ENCODE measurements around the gene TOP3A.
A peak's percentile ranks its signal among the peaks of the same experiment; 100 is the strongest.

The TOP3A gene

DNA sequence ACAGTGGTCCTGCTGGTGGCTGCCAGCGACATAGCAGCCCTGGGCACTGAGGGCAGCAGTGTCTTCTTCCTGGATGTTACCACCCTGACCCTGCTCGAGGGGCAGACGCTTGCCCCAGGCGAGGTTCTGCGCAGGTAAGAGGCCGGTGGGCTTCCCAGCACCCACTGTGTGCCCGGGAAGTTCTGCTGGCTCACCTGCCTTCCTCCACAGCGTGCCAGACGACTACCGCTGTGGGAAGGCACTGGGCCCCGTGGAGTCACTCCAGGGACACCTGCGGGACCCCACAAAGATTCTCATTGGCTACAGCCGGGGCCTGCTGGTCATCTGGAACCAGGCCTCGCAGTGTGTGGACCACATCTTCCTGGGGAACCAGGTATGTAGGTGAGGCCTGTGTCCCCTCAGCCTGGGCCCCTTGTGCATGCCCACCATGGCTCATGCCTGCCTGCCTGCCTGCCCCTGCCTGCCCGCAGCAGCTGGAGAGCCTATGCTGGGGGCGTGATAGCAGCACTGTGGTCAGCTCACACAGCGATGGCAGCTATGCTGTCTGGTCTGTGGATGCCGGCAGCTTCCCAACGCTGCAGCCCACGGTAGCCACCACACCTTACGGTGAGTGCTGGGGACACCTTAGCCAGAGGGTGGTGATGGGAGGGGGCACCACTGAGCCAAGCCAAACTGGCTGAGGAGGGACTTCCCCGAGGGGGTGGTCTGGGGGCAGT lies 80.8 kb downstream of the TOP3A start:
- DNase-seq = no peak

DNA sequence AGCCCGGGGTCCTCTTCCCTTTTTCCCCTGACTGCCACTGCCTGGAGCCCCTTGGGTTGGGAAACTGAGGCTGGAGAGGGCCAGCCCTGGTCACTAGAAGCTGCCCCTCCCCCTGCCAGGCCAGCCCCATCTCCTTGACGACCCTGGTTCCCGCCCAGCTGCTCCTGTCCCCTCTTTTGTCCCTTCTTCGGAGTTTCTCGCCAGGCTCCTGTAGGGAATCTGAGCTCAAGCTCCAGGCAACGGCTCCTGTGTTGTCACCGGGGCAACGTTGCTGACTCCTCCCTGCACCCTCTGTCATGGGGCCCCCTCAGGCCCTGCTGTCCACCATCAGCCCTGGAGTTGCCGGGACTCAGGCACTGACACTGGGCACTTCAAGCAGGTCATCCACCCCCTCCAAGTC lies 83.6 kb downstream of the TOP3A start:
- DNase-seq = peak in 25 of 51 donors; percentile 16 to 66 (median 46)

DNA sequence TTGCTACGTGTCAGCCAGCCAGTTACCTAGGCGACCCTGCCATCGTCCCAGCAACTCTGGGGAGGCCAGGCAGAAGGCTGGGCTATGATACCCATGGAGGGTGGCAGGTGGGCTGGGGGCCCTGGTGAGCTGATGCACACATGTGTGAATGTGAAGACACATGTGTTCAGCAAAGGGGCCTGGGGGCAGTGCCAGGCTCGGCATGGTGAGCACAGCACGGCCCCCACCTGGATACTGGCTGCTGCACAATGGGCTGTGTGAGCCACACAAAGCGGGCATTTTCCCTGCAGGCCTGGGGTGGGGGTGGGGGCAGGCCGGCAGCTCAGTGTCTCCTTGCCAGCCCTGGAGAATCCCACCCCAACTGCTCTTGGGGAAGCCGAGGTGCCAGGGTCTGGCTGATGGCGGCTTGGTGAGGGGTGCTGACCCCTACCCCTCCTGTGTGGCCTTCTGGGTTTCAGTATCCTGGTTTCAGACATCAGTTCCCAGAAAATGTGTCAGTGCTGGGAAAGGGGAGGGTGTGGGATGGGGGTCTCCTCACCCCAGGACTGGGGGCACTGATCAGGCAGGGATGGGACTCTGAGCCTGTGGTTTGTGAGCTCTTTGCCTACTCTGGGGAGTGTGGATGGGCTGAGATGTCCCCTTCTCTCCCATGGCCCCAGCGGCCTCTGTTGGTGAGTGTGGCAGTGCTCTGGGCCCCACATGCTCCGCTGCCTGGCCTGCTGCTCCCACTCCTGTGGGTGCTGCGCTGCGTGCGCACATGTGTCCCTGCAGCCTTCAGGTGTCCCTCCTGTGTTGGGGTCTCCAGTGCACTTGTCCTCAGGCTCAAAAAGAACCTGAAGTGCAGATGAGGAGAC lies 84.3 kb downstream of the TOP3A start:
- peak in 46 of 51 donors; percentile 11 to 93 (median 74) for DNase-seq

DNA sequence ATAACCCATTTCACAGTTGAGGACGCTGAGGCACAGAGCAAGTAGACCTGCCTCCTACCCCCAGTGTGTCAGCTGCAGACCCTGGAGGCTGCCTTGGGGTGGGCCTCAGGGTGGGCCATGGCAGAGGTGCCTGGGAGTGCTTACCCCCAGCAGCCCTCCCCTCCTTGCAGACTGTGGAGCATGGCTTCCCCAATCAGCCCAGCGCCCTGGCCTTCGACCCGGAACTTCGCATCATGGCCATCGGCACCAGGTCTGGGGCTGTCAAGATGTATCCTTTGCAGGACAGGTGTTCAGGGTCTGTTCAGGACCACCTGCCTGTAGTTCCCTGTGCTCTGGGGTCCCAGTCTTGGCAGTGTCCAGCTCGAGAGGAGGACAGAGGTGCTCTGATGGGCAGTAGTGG lies 85.0 kb downstream of the TOP3A start:
- DNase-seq = no peak

DNA sequence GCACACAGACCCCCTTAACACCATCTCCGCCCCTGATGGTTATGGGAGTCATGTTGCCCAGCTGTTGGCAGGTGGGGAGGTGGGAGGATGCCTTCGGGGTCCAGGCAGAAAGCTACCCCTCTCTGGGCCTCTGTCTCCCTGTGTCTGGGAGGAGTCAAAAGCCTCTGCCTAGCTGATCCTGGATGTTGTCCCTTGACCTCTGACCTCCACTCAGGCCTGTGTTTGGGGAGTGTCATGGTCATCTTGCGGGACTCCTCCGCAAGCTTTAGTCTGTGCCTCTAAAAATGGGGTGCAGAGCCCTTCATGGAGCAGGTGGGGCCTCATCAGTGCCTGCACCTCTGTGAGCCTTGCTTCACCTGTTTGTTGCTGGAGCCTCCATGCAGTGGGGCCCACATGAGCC lies 85.5 kb downstream of the TOP3A start:
- DNase-seq = no peak

DNA sequence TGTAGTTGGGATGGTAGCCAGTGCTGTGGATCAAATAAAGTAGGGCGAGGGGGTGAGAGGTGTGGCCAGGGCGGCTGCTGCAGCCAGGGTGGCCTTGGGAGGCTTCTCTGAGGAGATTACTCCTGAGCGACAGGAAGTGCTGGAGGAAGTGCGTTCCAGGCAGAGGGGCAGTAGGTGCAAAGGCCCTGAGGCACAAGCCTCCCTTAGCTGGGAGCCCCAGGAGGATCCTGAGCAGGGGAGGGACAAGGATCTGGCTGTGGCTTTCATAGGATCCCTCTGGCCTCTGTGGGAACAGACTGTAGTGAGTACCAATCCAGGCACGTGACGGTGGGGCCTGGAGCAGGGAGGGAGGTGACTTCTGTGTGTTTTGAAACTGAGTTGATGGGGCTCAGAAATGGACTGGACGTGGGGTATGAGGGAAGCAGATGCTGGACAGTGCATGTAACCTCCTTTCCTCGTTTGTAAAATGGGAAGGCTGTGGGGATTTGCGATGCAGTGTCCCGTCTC lies 86.6 kb downstream of the TOP3A start:
- peak in 2 of 51 donors; percentile 15 to 25 for DNase-seq

DNA sequence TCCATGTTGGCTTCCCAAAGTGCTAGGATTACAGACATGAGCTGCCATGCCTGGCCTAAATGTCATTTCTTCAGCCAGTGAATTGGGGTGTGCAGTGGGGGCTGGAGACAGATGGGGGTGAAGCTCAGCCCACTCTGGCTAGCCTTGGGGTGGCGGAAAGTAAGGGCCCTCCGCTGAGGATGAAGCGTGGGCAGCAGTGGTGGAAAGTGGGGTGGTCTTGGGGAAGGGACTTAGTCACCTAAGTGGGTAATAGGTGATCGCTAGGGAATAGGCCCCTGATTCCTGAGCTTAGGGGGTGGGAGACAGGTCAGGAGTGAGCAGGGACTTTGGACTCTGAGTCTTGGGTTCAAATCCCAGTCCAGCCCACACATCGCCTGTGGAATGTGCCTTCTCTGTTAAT lies 87.2 kb downstream of the TOP3A start:
- no peak for DNase-seq

DNA sequence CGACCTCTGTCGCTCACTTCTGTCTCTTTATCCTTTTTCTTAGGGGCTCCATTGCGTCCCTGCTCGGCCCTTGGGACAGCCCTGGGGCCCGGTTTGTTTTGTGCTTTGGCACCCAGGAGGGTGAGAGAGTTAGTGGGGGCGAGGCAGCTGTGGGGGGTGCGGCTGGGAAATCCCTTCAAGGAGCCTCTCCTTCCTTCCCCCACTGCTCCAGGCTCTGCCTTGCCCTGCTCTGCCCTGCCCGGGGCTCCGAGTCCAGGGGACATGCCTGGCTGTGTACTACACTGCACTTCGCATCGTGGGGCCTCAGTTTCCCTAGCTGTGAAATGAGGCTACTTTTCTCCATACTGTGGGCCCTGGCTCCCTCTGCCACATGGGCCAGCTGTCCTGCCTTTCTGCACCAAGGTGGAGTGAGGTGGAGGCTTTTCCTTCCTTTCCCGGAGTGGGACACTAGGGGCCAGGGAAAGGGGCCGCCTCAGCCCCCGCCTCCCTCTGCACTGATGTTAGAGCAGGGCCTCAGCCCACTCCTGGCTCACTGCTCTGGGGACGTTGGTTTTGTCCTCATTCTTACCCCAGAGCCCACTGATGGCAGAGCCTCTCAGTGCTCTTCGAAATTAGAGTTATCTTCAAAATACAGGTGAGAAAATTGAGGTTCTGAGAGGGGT lies 88.4 kb downstream of the TOP3A start:
- DNase-seq = peak in 1 of 51 donors; percentile 59

DNA sequence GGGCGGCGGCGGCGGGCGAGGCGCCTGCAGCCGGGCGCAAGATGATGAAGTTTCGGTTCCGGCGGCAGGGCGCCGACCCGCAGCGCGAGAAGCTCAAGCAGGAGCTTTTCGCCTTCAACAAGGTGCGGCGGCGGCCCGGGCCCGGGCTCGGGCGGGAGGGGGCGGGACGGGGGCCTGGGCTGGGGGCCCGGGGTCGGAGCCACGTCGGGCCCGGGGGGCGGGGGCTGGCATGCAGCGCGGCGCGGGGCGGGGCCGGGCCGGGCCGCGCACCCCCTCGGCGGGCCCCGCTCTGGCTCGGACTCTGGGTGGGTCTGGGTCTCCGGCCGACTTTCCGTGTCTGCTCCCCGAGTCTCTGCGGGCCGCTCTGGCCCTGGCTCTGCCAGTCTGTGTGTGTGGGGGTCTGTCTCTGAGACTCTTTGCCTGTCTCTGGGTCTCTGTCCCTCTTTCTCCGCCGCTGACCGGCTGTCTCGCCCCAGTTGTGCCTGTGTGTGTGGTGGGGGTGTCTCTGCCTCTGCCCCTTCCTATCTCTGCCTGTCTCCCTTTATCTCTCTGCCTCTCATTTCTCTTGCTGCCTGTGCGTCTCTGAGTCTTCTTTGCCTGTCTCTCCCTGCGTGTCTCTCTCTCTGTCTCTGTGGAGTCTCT lies 89.0 kb downstream of the TOP3A start:
- peak in 15 of 51 donors; percentile 43 to 75 (median 64) for DNase-seq

DNA sequence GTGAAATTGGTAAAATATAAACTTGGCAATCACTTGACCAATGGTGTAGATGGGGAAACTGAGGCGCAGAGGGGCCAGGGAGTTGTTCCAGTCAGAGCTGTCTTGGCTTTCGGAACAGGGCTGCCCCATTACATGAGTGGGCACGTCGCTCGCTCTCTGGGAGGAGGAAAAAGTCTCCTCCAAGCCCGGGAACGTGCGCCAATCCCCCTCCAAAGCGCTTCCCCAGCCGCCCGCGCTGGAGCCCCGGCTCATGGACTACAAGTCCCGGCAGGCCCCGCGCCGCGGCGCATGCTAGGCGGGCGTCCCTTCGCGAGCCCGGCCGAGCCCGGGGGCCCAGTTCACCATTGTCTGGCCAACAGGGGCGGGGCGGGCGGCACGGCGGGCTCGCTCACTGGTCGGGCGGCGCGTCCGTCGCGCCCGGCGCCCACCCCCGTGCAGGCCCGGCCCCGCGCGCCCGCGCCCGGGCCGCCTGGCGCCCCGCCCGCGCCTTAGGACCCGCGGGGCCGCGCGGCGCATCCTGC lies 89.6 kb downstream of the TOP3A start, which contains the start of gene LLGL1:
TSS of gene LLGL1 (plus strand) at position 515 of the 521 bp plus-strand sequence. CDS start 48 bp downstream, outside the sequence.
- peak; percentile 24 to 99 (median 91) for DNase-seq

DNA sequence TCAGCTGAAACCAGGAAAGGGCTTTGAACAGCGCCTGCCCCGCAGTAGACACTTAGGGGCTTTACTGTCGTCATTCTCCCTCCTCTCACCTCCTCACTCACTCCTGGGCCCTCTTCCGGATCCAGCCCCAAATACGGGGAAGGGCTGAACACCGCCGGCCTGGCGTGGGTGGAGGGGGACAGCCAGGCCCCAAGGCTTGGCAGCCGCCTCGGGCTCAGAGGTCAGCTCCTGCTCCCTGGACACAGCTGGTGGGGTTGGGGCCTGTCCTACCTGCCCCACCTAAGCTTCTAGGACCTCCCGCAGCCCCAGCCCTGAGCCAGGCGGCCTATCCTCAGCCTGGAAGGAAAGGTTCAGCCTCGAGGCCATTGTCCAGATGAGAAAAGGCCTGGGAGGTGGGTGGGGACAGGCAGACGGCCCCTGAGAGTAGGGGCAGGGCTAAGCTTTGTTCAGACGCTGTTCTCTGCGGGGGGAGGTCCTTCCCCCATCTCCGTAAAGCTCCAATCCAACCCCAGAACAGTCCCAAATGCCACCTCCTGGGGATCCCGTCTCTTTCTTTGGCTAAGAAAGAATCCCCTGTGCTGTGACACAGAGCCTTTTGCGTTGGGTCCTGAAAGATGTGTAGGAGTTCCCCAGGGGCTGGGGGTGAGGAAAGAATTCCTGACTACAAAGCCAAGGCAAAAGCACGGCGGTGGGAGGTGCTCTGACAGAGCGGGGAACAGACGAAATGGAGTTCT lies 90.2 kb downstream of the TOP3A start:
- no peak for DNase-seq

DNA sequence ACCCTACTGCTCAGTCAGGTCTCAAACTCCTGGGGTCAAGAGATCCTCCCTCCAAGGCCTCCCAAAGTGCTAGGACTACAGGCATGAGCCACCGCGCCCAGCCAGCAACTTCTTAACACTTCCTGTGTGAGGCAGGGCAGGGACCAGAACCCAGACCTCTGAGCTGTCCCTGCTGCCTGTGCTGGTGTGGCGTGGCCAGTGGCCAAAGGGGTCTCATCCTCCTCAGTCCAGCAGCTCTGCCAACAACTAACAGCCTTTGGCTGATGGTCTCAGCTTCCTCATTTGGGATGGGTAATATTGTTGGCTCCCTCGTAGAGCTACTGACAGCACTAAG lies 90.8 kb downstream of the TOP3A start:
- no peak for DNase-seq
